CD4-positive, alpha-beta T cell (primary cell): ENCODE results near the gene MYH14. TPM values are rescaled to one million over a fixed set of nuclear protein-coding genes. Genes with fewer than 3 reads are reported as not detected.

Experiments used
- ATAC-seq: fragments of 200-7000 bp; cut with Tn5 transposase; one replicate; pipeline ENCODE4 v1.10.0; 2022; ENCODE audit warnings: mild to moderate bottlenecking; ENCODE audit not compliant: poor library complexity
- CTCF ChIA-PET: fragments of 350-600 bp; sonication (Branson Sonifier 250); formaldehyde crosslinking; loops from one replicate; lab custom pipeline; 2021; ENCODE audit warnings: antibody characterized with exemption, inconsistent platforms; lab: Charles Lee
- POLR2A ChIA-PET: fragments of 350-600 bp; sonication (Branson Sonifier 250); formaldehyde crosslinking; loops from one replicate; lab custom pipeline; 2021; ENCODE audit warnings: antibody characterized with exemption, inconsistent platforms; lab: Charles Lee
- DNase-seq, 14 experiments: peaks; one replicate each; pipeline ENCODE4 v3.0.0-alpha.2; 2013 to 2020; ENCODE audit warnings: mixed read lengths in 2 of 14
- H3K27ac ChIP-seq, 2 donors: one replicate each; pipeline versions ENCODE4 v1.5.1 to v1.7.0; 2013; ENCODE audit warnings: low read length in 2 of 2, low read depth in 1 of 2, mild to moderate bottlenecking in 1 of 2
- H3K27me3 ChIP-seq, 2 experiments: 1 replicate in 1 of 2; 2 replicates in 1 of 2; pipeline versions ENCODE4 v1.6.1 to v1.7.0; 2013; ENCODE audit warnings: low read length in 2 of 2, control low read depth in 1 of 2, mild to moderate bottlenecking in 1 of 2, moderate library complexity in 1 of 2; ENCODE audit not compliant: insufficient read depth in 2 of 2, control insufficient read depth in 1 of 2
- H3K36me3 ChIP-seq: one replicate; pipeline ENCODE4 v1.6.1; 2013; ENCODE audit warnings: low read length, control low read depth; ENCODE audit not compliant: insufficient read depth
- H3K4me1 ChIP-seq: one replicate; pipeline ENCODE4 v1.6.1; 2013; ENCODE audit warnings: low read length, control low read depth; ENCODE audit not compliant: insufficient read depth
- H3K4me3 ChIP-seq: one replicate; pipeline ENCODE4 v1.5.1; 2013; ENCODE audit warnings: mild to moderate bottlenecking, low read length, moderate library complexity
- H3K9me3 ChIP-seq, 2 experiments: 1 replicate in 1 of 2; 2 replicates in 1 of 2; pipeline versions ENCODE4 v1.6.1 to v1.7.0; 2013; ENCODE audit warnings: low read length in 2 of 2, mild to moderate bottlenecking in 2 of 2, control low read depth in 1 of 2, moderate library complexity in 1 of 2; ENCODE audit not compliant: control insufficient read depth in 1 of 2, insufficient read depth in 1 of 2
- H3K27ac Mint-ChIP-seq: one replicate; pipeline ENCODE4 v1.8.0; 2020; ENCODE audit warnings: mixed read lengths
- H3K27me3 Mint-ChIP-seq: one replicate; pipeline ENCODE4 v1.8.0; 2021; ENCODE audit warnings: mixed read lengths
- H3K36me3 Mint-ChIP-seq: one replicate; pipeline ENCODE4 v1.8.0; 2021; ENCODE audit warnings: low read depth, mixed read lengths
- H3K4me1 Mint-ChIP-seq: one replicate; pipeline ENCODE4 v1.8.0; 2021; ENCODE audit warnings: low read depth, mixed read lengths
- H3K4me3 Mint-ChIP-seq: one replicate; pipeline ENCODE4 v1.8.0; 2020; ENCODE audit warnings: mild to moderate bottlenecking, mixed read lengths
- H3K9me3 Mint-ChIP-seq: one replicate; pipeline ENCODE4 v1.8.0; 2020; ENCODE audit warnings: mixed read lengths
- intact Hi-C, 2 experiments: fragments of 100-400 bp; cut with DNase I in 1 of 2; cut with micrococcal nuclease in 1 of 2; formaldehyde crosslinking; loops; one replicate each; pipeline versions ENCODE4 v1.15.1 to v1.9.0; 2023 to 2025; cut with DNase I, micrococcal nuclease
- total RNA-seq, 174 experiments: library from RNA in 2 of 174; stranded (reverse) in 2 of 174; gene quantifications; one replicate each; pipeline ENCODE4 v1.2.3 and lab custom pipeline; 2021 to 2026
- TF ChIP-seq, protein P1 (sequence below): fragments of 200-600 bp; IDR thresholded peaks from one replicate; pipeline ENCODE4 v1.8.0; 2022; ENCODE audit warnings: antibody characterized with exemption, mild to moderate bottlenecking

Gene MYH14
- total RNA-seq, 2 experiments from 2014 or later, result not detected

DNA sequence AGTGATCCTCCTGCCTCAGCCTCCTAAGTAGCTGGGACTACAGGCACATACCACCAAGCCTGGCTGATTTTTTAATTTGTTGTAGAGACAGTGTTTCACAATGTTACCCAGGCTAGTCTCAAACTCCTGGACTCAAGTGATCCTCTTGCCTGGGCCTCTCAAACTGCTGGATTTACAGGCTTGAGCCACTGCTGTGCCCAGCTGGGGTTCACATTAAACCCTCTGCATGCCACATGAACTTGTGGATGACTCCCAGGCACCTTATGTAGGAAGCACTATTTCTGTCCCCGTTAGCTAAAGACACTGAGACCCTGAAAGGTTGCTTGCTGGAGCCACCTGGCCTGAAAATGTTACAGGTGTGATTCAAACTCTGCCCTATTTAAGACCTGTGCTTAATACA lies 10.5 kb downstream of the MYH14 start:
- no peak overlapping the region for H3K4me3 Mint-ChIP-seq
- peaks cover 4 to 5% of the 10 kb centered on the region in 2 experiments for H3K27me3 ChIP-seq
- H3K27ac Mint-ChIP-seq, result no peak overlapping the region
- H3K4me1 ChIP-seq, result no peaks in the 10 kb centered on the region
- intact Hi-C loops, result no loop called here
- ChIA-PET POLR2A (no interaction called here), CTCF (no interaction called here)
- H3K27me3 Mint-ChIP-seq, result peaks cover 8% of the 10 kb centered on the region
- no peaks in the 10 kb centered on the region for H3K4me1 Mint-ChIP-seq
- no peak overlapping the region for H3K4me3 ChIP-seq
- no peak overlapping the region for H3K27ac ChIP-seq
- TF ChIP-seq, protein P1, sequence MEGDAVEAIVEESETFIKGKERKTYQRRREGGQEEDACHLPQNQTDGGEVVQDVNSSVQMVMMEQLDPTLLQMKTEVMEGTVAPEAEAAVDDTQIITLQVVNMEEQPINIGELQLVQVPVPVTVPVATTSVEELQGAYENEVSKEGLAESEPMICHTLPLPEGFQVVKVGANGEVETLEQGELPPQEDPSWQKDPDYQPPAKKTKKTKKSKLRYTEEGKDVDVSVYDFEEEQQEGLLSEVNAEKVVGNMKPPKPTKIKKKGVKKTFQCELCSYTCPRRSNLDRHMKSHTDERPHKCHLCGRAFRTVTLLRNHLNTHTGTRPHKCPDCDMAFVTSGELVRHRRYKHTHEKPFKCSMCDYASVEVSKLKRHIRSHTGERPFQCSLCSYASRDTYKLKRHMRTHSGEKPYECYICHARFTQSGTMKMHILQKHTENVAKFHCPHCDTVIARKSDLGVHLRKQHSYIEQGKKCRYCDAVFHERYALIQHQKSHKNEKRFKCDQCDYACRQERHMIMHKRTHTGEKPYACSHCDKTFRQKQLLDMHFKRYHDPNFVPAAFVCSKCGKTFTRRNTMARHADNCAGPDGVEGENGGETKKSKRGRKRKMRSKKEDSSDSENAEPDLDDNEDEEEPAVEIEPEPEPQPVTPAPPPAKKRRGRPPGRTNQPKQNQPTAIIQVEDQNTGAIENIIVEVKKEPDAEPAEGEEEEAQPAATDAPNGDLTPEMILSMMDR, result no peak
- no peaks in the 10 kb centered on the region for H3K36me3 ChIP-seq
- H3K9me3 Mint-ChIP-seq, result no peaks in the 10 kb centered on the region
- ATAC-seq (no peak), DNase-seq (no peak)
- H3K36me3 Mint-ChIP-seq, result no peaks in the 10 kb centered on the region
- H3K9me3 ChIP-seq, result peaks cover 12 to 28% of the 10 kb centered on the region in 2 experiments

DNA sequence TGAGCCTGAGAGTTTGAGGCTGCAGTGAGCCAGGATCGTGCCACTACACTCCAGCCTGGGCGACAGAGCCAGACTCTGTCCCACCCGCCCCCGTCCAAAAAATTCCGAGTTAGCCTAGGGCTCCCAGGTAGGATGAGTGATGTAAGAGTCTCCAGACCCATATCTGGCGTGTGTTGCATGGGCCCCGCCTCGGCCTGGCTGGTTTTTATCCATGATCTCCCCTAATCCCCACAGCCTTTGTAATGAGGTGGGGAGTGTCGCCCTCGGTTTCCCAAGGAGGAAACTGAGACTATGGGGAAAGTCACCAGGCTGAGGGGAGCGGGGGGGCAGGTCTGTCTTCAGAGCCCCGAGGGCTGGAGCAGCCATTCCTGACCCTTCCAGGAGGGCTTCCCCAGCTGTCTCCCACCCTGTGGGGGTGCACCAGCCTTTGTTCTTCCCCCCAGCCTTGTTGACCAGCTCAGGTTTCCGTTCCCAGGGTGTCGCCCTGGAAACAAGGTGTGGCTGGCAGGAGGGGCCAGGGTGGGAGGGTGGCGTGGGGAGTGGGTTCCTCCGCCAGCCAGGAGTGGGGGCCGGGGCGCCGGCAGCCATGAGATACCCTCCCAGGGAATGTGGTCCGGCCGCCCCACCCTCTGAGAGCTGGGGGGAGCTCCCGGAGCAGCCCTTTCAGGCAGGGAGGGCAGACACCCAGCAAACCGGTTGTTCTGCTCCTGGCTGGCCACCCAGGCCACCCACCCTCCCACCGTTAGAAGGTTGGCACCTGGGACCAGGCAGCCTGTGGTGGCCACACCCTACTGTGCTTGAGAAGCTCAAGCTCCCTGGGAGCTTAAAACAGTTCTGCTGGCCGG lies 11.5 kb downstream of the MYH14 start:
- no peaks in the 10 kb centered on the region for H3K4me1 Mint-ChIP-seq
- H3K36me3 Mint-ChIP-seq, result no peaks in the 10 kb centered on the region
- H3K27ac Mint-ChIP-seq, result no peak overlapping the region
- no peaks in the 10 kb centered on the region for H3K9me3 Mint-ChIP-seq
- H3K27me3 ChIP-seq, result peaks cover 4 to 5% of the 10 kb centered on the region in 2 experiments
- H3K36me3 ChIP-seq, result no peaks in the 10 kb centered on the region
- no peaks in the 10 kb centered on the region for H3K4me1 ChIP-seq
- ChIA-PET POLR2A (no interaction called here), CTCF (no interaction called here)
- TF ChIP-seq, protein P1, result no peak
- intact Hi-C loops, result no loop called here
- H3K4me3 ChIP-seq, result no peak overlapping the region
- H3K27ac ChIP-seq, result no peak overlapping the region
- peaks cover 12% of the 10 kb centered on the region for H3K27me3 Mint-ChIP-seq
- DNase-seq (no peak), ATAC-seq (no peak)
- H3K4me3 Mint-ChIP-seq, result no peak overlapping the region
- H3K9me3 ChIP-seq, result peaks cover 12 to 24% of the 10 kb centered on the region in 2 experiments

DNA sequence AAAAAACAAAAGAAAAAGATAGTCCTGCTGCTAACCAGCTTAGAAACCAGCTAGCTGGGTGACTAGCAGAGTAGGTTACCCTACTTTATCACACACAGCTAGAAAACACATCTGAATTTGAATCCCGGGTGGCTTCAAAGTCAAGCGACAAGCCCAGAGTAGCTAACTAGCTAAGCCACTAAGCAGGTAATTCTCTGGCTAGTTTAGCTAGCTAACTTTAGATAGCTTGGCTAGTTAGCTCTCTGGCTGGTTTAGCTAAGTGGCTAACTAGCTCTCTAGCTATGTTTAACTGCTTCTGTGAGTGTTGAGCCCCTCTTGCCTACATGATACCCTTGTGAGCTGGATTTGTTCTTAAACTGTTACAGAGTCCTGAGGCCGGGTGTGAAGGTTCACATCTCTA lies 12.4 kb downstream of the MYH14 start:
- no peak for ATAC-seq
- intact Hi-C loops, result no loop called here

More for the DNA sequence above, 12.4 kb downstream of the MYH14 start:
- CTCF ChIA-PET, result no interaction called here
- Mint-ChIP-seq H3K36me3 (no peaks in the 10 kb centered on the region), H3K4me1 (no peaks in the 10 kb centered on the region), H3K9me3 (no peaks in the 10 kb centered on the region), H3K27ac (no peak overlapping the region), H3K27me3 (peaks cover 12% of the 10 kb centered on the region), H3K4me3 (no peak overlapping the region)
- Histone ChIP-seq H3K9me3 (peaks cover 12 to 16% of the 10 kb centered on the region in 2 experiments), H3K27me3 (peaks cover 4 to 5% of the 10 kb centered on the region in 2 experiments), H3K4me3 (no peak overlapping the region), H3K36me3 (no peaks in the 10 kb centered on the region), H3K4me1 (no peaks in the 10 kb centered on the region), H3K27ac (no peak overlapping the region)
- POLR2A ChIA-PET, result no interaction called here
- TF ChIP-seq, protein P1, result no peak
- DNase-seq, result no peak
